HepG2 (cell line): ENCODE results near the gene MACROD2. TPM values are rescaled to one million over a fixed set of nuclear protein-coding genes. Genes with fewer than 3 reads are reported as not detected.

ENCODE experiments used
- KDM4B ChIP-seq: sonication (generic); formaldehyde crosslinking; IDR thresholded peaks from 2 replicates; pipeline ENCODE4 v1.4.0; 2020; ENCODE audit warnings: missing genetic modification reagents
- NFKB2 ChIP-seq: sonication (generic); formaldehyde crosslinking; IDR thresholded peaks from 2 replicates; pipeline ENCODE4 v1.4.0; 2020; ENCODE audit warnings: missing genetic modification reagents, borderline replicate concordance
- RARG ChIP-seq: sonication (generic); formaldehyde crosslinking; IDR thresholded peaks from 2 replicates; pipeline ENCODE4 v1.4.0; 2020; ENCODE audit warnings: low read depth, mild to moderate bottlenecking, missing genetic modification reagents
- RFXAP ChIP-seq: sonication (generic); formaldehyde crosslinking; IDR thresholded peaks from 2 replicates; pipeline ENCODE4 v1.4.0; 2020; ENCODE audit warnings: missing genetic modification reagents, borderline replicate concordance
- TEAD2 ChIP-seq: sonication (generic); formaldehyde crosslinking; IDR thresholded peaks from 2 replicates; pipeline ENCODE4 v1.9.0; 2021; ENCODE audit warnings: missing genetic modification reagents
- THYN1 ChIP-seq: sonication (generic); formaldehyde crosslinking; IDR thresholded peaks from 2 replicates; pipeline ENCODE4 v1.8.1; 2023; ENCODE audit warnings: low read depth, mild to moderate bottlenecking, moderate library complexity, missing genetic modification reagents, borderline replicate concordance
- ZNF430 ChIP-seq: sonication (generic); formaldehyde crosslinking; IDR thresholded peaks from 2 replicates; pipeline ENCODE4 v1.9.0; 2021; ENCODE audit warnings: mild to moderate bottlenecking, missing genetic modification reagents
- polyA plus RNA-seq, 8 experiments: library from polyadenylated mRNA; depleted of rRNA in 3 of 8; stranded (reverse) in 7 of 8; unstranded in 1 of 8; fragments of >200 nt; fragmentation: Illumina TruSeq in 4 of 8; extraction: Trizol in 4 of 8; gene quantifications; 2 replicates each; pipeline versions ENCODE4 v1.2.1 to v1.2.3, GENCODE V29; 2011 to 2016; ENCODE audit warnings: low read depth in 4 of 8, missing spikeins in 1 of 8, mixed read lengths in 1 of 8; ENCODE audit not compliant: insufficient read depth in 1 of 8
- total RNA-seq, 5 experiments: library from RNA; depleted of rRNA; stranded (reverse); fragments of >200 nt; fragmentation: Illumina TruSeq; extraction: Trizol; gene quantifications; 2 replicates each; pipeline ENCODE4 v1.2.3, GENCODE V29; 2016; ENCODE audit warnings: low read depth in 1 of 5
- TF ChIP-seq, protein P1 (sequence below): sonication (generic); formaldehyde crosslinking; IDR thresholded peaks from 2 replicates; pipeline ENCODE4 v1.5.1; 2020; ENCODE audit warnings: mild to moderate bottlenecking, missing genetic modification reagents, moderate library complexity
- TF ChIP-seq, protein P2 (sequence below): sonication (generic); formaldehyde crosslinking; IDR thresholded peaks from 2 replicates; pipeline ENCODE4 v1.8.0; 2023; ENCODE audit warnings: mild to moderate bottlenecking, missing genetic modification reagents
- TF ChIP-seq, protein P3 (sequence below): sonication (generic); formaldehyde crosslinking; IDR thresholded peaks from 2 replicates; pipeline ENCODE4 v1.4.0; 2020; ENCODE audit warnings: mild to moderate bottlenecking, missing genetic modification reagents
- TF ChIP-seq, protein P4 (sequence below): sonication (generic); formaldehyde crosslinking; conservative IDR thresholded peaks from 2 replicates; pipeline ENCODE4 v1.4.0; 2020; ENCODE audit warnings: mild to moderate bottlenecking, missing genetic modification reagents, moderate library complexity

MACROD2 gene
- total and polyA plus RNA-seq, 2 of the 13 experiments (the other 11 are each of a cell fraction or from before 2014, with no cell fraction given) = 0.13 to 0.51 TPM

DNA sequence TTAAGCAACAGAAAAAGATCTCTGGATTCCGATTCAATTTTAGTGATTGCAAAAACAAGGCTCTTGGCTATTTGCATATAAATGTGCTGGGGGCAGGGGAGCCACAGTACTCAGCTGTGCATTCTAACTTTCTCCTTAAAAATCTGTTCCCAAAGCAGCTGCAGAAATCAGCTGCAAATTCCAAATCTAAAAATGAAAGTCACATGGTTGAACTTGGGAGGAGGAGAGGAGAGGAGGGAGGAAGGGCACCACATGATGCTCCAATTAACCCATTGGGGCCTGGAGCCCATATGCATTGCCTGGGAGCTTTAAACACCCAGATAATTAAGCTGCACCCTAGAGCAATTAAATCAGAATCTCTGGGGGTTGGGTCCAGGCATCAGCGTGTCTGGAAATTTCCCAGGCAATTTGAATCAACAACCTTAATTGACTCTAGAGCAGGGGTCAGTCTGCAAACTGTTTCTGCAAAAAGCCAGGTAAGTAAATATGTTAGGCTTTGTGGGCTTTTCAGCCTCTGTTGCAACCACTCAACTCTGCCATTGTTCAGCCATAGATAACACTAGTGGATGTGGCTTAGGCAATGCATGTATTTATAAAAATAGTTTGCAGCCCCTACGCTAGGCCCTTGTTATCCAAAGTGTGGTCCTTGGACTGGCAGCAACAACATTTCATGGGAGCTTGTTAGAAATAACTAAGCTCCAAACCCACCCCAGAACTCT, 2069.8 kb downstream of the MACROD2 start (continued):
- TF ChIP-seq, protein P1, sequence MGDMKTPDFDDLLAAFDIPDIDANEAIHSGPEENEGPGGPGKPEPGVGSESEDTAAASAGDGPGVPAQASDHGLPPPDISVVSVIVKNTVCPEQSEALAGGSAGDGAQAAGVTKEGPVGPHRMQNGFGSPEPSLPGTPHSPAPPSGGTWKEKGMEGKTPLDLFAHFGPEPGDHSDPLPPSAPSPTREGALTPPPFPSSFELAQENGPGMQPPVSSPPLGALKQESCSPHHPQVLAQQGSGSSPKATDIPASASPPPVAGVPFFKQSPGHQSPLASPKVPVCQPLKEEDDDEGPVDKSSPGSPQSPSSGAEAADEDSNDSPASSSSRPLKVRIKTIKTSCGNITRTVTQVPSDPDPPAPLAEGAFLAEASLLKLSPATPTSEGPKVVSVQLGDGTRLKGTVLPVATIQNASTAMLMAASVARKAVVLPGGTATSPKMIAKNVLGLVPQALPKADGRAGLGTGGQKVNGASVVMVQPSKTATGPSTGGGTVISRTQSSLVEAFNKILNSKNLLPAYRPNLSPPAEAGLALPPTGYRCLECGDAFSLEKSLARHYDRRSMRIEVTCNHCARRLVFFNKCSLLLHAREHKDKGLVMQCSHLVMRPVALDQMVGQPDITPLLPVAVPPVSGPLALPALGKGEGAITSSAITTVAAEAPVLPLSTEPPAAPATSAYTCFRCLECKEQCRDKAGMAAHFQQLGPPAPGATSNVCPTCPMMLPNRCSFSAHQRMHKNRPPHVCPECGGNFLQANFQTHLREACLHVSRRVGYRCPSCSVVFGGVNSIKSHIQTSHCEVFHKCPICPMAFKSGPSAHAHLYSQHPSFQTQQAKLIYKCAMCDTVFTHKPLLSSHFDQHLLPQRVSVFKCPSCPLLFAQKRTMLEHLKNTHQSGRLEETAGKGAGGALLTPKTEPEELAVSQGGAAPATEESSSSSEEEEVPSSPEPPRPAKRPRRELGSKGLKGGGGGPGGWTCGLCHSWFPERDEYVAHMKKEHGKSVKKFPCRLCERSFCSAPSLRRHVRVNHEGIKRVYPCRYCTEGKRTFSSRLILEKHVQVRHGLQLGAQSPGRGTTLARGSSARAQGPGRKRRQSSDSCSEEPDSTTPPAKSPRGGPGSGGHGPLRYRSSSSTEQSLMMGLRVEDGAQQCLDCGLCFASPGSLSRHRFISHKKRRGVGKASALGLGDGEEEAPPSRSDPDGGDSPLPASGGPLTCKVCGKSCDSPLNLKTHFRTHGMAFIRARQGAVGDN (CRISPR knock-in tag) = no peak
- no peak for TF ChIP-seq RFXAP (CRISPR knock-in tag)
- TF ChIP-seq THYN1 (CRISPR knock-in tag) = no peak
- TF ChIP-seq, protein P2, sequence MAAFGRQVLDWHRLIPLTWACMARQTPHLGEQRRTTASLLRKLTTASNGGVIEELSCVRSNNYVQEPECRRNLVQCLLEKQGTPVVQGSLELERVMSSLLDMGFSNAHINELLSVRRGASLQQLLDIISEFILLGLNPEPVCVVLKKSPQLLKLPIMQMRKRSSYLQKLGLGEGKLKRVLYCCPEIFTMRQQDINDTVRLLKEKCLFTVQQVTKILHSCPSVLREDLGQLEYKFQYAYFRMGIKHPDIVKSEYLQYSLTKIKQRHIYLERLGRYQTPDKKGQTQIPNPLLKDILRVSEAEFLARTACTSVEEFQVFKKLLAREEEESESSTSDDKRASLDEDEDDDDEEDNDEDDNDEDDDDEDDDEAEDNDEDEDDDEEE (CRISPR knock-in tag) = 0 out of 2 replicates have a peak, but pooled peaks have one; percentile 32
- TF ChIP-seq RARG = no peak
- no peak; the same call in 1 of the 2 replicates for TF ChIP-seq ZNF430 (CRISPR knock-in tag)
- TF ChIP-seq, protein P3, sequence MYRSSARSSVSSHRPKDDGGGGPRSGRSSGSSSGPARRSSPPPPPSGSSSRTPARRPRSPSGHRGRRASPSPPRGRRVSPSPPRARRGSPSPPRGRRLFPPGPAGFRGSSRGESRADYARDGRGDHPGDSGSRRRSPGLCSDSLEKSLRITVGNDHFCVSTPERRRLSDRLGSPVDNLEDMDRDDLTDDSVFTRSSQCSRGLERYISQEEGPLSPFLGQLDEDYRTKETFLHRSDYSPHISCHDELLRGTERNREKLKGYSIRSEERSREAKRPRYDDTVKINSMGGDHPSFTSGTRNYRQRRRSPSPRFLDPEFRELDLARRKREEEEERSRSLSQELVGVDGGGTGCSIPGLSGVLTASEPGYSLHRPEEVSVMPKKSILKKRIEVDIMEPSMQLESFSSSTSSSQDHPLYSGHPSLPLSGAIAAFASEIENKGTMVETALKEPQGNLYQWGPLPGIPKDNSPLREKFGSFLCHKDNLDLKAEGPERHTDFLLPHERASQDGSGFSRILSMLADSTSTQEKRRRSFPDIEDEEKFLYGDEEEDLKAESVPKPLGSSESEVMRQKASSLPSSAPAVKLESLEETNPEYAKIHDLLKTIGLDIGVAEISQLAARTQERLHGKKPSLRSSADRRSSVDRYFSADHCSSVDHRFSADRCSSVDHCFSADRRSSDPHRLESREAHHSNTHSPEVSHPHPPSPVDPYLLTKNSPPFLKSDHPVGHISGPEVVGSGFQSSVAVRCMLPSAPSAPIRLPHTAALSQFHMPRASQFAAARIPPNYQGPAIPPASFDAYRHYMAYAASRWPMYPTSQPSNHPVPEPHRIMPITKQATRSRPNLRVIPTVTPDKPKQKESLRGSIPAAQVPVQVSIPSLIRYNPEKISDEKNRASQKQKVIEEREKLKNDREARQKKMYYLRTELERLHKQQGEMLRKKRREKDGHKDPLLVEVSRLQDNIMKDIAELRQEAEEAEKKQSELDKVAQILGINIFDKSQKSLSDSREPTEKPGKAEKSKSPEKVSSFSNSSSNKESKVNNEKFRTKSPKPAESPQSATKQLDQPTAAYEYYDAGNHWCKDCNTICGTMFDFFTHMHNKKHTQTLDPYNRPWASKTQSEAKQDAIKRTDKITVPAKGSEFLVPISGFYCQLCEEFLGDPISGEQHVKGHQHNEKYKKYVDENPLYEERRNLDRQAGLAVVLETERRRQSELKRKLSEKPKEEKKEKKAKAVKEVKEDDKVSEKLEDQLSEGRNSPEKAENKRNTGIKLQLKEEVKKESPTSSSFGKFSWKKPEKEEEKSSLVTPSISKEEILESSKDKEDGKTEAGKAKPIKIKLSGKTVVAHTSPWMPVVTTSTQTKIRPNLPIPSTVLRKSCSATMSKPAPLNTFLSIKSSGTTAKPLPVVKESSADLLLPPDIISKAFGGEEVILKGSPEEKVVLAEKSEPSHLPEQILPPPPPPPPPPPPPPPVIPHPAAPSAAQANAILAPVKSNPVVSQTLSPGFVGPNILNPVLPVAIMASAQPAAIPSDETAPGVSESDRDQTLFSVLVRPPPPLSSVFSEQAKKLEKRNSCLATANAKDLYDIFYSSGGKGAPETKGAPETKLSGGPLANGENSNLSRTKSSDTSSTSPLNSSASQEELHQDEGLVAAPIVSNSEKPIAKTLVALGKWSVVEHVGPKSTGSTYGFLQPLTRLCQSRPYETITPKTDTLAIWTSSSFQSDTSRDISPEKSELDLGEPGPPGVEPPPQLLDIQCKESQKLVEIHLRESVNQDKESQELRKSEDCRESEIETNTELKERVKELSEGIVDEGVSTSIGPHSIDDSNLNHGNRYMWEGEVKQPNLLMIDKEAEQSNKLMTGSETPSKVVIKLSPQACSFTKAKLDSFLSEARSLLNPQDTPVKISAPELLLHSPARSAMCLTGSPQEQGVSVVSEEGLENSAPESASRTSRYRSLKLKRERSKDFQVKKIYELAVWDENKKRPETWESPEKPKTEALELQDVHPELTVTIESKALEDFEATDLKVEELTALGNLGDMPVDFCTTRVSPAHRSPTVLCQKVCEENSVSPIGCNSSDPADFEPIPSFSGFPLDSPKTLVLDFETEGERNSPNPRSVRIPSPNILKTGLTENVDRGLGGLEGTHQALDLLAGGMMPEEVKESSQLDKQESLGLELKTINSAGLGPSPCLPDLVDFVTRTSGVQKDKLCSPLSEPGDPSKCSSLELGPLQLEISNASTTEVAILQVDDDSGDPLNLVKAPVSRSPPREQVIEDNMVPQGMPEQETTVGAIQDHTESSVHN (CRISPR knock-in tag) = no peak
- TF ChIP-seq NFKB2 (CRISPR knock-in tag) = no peak
- no peak for TF ChIP-seq TEAD2 (CRISPR knock-in tag)
- TF ChIP-seq, protein P4, sequence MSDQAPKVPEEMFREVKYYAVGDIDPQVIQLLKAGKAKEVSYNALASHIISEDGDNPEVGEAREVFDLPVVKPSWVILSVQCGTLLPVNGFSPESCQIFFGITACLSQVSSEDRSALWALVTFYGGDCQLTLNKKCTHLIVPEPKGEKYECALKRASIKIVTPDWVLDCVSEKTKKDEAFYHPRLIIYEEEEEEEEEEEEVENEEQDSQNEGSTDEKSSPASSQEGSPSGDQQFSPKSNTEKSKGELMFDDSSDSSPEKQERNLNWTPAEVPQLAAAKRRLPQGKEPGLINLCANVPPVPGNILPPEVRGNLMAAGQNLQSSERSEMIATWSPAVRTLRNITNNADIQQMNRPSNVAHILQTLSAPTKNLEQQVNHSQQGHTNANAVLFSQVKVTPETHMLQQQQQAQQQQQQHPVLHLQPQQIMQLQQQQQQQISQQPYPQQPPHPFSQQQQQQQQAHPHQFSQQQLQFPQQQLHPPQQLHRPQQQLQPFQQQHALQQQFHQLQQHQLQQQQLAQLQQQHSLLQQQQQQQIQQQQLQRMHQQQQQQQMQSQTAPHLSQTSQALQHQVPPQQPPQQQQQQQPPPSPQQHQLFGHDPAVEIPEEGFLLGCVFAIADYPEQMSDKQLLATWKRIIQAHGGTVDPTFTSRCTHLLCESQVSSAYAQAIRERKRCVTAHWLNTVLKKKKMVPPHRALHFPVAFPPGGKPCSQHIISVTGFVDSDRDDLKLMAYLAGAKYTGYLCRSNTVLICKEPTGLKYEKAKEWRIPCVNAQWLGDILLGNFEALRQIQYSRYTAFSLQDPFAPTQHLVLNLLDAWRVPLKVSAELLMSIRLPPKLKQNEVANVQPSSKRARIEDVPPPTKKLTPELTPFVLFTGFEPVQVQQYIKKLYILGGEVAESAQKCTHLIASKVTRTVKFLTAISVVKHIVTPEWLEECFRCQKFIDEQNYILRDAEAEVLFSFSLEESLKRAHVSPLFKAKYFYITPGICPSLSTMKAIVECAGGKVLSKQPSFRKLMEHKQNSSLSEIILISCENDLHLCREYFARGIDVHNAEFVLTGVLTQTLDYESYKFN (CRISPR knock-in tag) = peak; percentile 63
- no peak for TF ChIP-seq KDM4B
